KBM-7 (cell line): ENCODE results near the gene APMAP.

Source experiments
- DNase-seq: peaks from one replicate; pipeline ENCODE4 v3.0.0-alpha.2; 2015
- in situ Hi-C: fragments of 300-500 bp; cut with MboI; formaldehyde crosslinking; loops from 2 replicates; pipeline ENCODE4 v1.14.3; 2020; ENCODE audit warnings: low sequenced_read_pairs, low pct_unique_long_range_greater_than_20kb, mixed read lengths

The APMAP gene

GRCh38 chr20:24992487-24993205, at the start of gene APMAP:
TSS of gene APMAP (minus strand) at chr20:24992751. CDS start at chr20:24992688, 63 bp downstream.
- DNase-seq: peak; percentile 93
- in situ Hi-C loops: loop anchor here (10.0 to 25.0 kb wide), 2 partner anchors 72 to 195 kb away; partner anchors contain the start of gene ENTPD6

GRCh38 chr20:25041813-25042530, 49.4 kb upstream of the APMAP start:
- in situ Hi-C loops: loop anchor here (25.0 kb wide), 1 partner anchor 345 kb away; the partner anchor contains the start of gene ABHD12
- no peak for DNase-seq

GRCh38 chr20:25040438-25040831, 47.9 kb upstream of the APMAP start:
- in situ Hi-C loops: loop anchor here (25.0 kb wide), 1 partner anchor 347 kb away; the partner anchor contains the start of gene ABHD12
- DNase-seq: no peak

GRCh38 chr20:25039697-25040437, 47.3 kb upstream of the APMAP start:
- no peak for DNase-seq
- in situ Hi-C loops: loop anchor here (25.0 kb wide), 1 partner anchor 347 kb away; the partner anchor contains the start of gene ABHD12

- in situ Hi-C loops: loop anchor here (25.0 kb wide), 1 partner anchor 349 kb away; the partner anchor contains the start of gene ABHD12
- DNase-seq: no peak
Measured at GRCh38 chr20:25038591-25039015, 46.1 kb upstream of the APMAP start.

GRCh38 chr20:25038103-25038410, 45.5 kb upstream of the APMAP start:
- in situ Hi-C loops: loop anchor here (25.0 kb wide), 1 partner anchor 349 kb away; the partner anchor contains the start of gene ABHD12
- no peak for DNase-seq

GRCh38 chr20:25037288-25038102, 44.9 kb upstream of the APMAP start:
- peak; percentile 58 for DNase-seq
- in situ Hi-C loops: loop anchor here (25.0 kb wide), 1 partner anchor 350 kb away; the partner anchor contains the start of gene ABHD12

GRCh38 chr20:25036331-25036936, 43.9 kb upstream of the APMAP start:
- in situ Hi-C loops: loop anchor here (25.0 kb wide), 1 partner anchor 351 kb away; the partner anchor contains the start of gene ABHD12
- DNase-seq: peak; percentile 78

- peak; percentile 57 for DNase-seq
- in situ Hi-C loops: loop anchor here (25.0 kb wide), 1 partner anchor 351 kb away; the partner anchor contains the start of gene ABHD12
Measured at GRCh38 chr20:25035921-25036320, 43.4 kb upstream of the APMAP start.

- no peak for DNase-seq
- in situ Hi-C loops: loop anchor here (25.0 kb wide), 1 partner anchor 353 kb away; the partner anchor contains the start of gene ABHD12
Measured at GRCh38 chr20:25033924-25034300, 41.4 kb upstream of the APMAP start.

GRCh38 chr20:25033265-25033923, 40.8 kb upstream of the APMAP start:
- DNase-seq: no peak
- in situ Hi-C loops: loop anchor here (25.0 kb wide), 1 partner anchor 354 kb away; the partner anchor contains the start of gene ABHD12

- in situ Hi-C loops: loop anchor here (25.0 kb wide), 1 partner anchor 355 kb away; the partner anchor contains the start of gene ABHD12
- DNase-seq: no peak
Measured at GRCh38 chr20:25032478-25033264, 40.1 kb upstream of the APMAP start.

- DNase-seq: no peak
- in situ Hi-C loops: loop anchor here (25.0 kb wide), 1 partner anchor 355 kb away; the partner anchor contains the start of gene ABHD12
Measured at GRCh38 chr20:25032065-25032477, 39.5 kb upstream of the APMAP start.

- in situ Hi-C loops: loop anchor here (25.0 kb wide), 1 partner anchor 356 kb away; the partner anchor contains the start of gene ABHD12
Measured at GRCh38 chr20:25031241-25031640, 38.7 kb upstream of the APMAP start.

GRCh38 chr20:25030649-25031207, 38.2 kb upstream of the APMAP start:
- in situ Hi-C loops: loop anchor here (25.0 kb wide), 1 partner anchor 357 kb away; the partner anchor contains the start of gene ABHD12
- DNase-seq: no peak

More at GRCh38 chr20:25031241-25031640, 38.7 kb upstream of the APMAP start:
- no peak for DNase-seq
